ENCODE results near the gene INSC.
A peak's percentile ranks its signal among the peaks of the same experiment; 100 is the strongest.

INSC gene

DNA sequence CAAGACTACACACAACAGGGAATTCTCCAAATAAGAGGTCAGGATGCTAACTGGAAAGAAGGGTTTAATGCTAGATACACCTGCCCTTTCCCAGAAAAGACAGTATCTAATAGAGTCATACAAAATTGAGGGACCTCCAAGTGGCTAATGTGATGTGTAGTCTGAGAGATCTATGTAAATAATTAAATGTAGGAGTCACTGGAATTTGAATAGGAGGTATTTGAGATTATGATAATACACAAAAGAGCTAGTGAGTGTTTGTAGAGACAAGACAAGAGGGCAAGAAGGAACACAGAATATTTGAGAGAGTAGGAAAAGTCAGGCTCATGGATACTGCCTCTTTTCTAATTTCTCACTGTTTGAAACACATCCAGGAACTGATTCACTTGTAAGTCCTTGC lies 15.5 kb upstream of the INSC start:
- Histone ChIP-seq H3K9me3 (no peaks in the 10 kb centered on the region), H3K4me1 (no peaks in the 10 kb centered on the region), H3K4me3 (no peak overlapping the region), H3K36me3 (replicated peaks) (no peaks in the 10 kb centered on the region), H3K27me3 (ENCODE audit: low read depth) (no peaks in the 10 kb centered on the region)
- no peak for DNase-seq (ENCODE audit: low spot score in 2 of 2)
- in situ Hi-C loops (cut with MboI; ENCODE audit: low sequenced_read_pairs): no loop called here

GRCh38 chr11:15101072-15101709 lies 13.5 kb upstream of the INSC start:
- in situ Hi-C loops (cut with MboI; ENCODE audit: low sequenced_read_pairs): no loop called here
- Histone ChIP-seq H3K4me1 (no peaks in the 10 kb centered on the region), H3K36me3 (replicated peaks) (no peaks in the 10 kb centered on the region), H3K27me3 (ENCODE audit: low read depth) (no peaks in the 10 kb centered on the region), H3K9me3 (no peaks in the 10 kb centered on the region), H3K4me3 (no peak overlapping the region)
- peak; percentile 47 to 73 for DNase-seq (ENCODE audit: low spot score in 2 of 2)

DNA sequence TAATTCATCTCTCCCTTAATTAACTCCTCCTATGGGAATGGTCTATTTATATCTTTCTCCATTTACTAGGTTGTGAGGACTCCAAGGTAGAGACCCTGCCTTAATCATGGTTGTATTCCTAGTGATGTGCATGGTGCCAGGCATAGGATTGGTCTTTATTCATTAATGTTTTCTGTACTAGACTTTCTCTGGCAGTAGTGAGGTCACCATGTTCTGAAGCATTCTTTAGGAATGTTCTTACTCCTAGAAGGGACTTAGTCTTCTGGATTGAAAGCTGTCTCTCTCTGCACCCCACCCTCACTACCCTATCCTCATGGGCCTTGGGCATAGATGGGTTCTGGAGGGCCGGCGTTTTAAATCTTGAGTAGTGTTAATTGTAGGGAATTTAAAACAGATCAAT lies 10.6 kb upstream of the INSC start:
- Histone ChIP-seq H3K4me3 (no peak overlapping the region), H3K27me3 (ENCODE audit: low read depth) (no peaks in the 10 kb centered on the region), H3K9me3 (no peaks in the 10 kb centered on the region), H3K4me1 (no peaks in the 10 kb centered on the region), H3K36me3 (replicated peaks) (no peaks in the 10 kb centered on the region)
- in situ Hi-C loops (cut with MboI; ENCODE audit: low sequenced_read_pairs): no loop called here
- no peak for DNase-seq (ENCODE audit: low spot score in 2 of 2)

DNA sequence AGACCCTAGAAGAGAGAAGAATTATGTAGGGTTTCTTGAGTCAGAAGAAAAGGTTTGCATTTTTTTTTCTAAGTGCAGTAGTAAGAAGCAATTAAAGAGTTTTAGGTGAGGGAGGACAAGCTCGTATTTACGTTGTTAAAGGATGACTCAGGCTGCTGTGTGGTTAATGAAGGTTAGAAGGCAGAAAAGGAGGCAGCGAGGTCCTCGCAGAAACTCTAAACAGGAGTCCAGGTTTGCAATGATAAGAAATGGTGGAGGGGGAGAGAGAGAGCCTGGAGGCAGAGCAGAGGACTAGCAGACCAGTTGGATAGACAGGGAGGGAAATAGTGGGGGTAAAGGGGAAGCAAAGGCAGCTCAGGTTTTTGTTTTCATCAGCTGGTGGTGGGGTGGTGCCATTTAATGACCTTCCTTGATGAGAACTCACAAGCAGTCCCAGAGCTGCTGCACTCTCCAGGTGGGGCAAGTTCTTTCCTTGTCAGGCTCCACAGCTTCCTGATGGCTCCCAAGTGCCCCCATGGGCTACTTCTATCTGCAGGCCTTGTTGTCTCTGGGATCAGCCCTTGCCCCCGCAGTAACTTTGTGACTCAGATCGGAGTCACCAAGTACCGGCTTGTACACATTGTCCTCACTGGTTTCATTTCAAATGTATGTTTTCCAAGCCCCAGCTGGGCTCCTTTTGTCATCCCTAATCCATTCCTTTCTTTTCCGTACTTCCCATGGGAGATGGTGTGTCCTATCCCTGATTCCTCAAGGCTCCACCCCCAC lies 8.3 kb upstream of the INSC start:
- H3K27me3 ChIP-seq (ENCODE audit: low read depth): no peaks in the 10 kb centered on the region
- DNase-seq (ENCODE audit: low spot score in 2 of 2): peak in 1 of 2 experiments; percentile 12
- in situ Hi-C loops (cut with MboI; ENCODE audit: low sequenced_read_pairs): no loop called here
- no peaks in the 10 kb centered on the region for H3K4me1 ChIP-seq
- H3K9me3 ChIP-seq: no peaks in the 10 kb centered on the region
- H3K4me3 ChIP-seq: no peak overlapping the region
- no peaks in the 10 kb centered on the region for H3K36me3 ChIP-seq (replicated peaks)

DNA sequence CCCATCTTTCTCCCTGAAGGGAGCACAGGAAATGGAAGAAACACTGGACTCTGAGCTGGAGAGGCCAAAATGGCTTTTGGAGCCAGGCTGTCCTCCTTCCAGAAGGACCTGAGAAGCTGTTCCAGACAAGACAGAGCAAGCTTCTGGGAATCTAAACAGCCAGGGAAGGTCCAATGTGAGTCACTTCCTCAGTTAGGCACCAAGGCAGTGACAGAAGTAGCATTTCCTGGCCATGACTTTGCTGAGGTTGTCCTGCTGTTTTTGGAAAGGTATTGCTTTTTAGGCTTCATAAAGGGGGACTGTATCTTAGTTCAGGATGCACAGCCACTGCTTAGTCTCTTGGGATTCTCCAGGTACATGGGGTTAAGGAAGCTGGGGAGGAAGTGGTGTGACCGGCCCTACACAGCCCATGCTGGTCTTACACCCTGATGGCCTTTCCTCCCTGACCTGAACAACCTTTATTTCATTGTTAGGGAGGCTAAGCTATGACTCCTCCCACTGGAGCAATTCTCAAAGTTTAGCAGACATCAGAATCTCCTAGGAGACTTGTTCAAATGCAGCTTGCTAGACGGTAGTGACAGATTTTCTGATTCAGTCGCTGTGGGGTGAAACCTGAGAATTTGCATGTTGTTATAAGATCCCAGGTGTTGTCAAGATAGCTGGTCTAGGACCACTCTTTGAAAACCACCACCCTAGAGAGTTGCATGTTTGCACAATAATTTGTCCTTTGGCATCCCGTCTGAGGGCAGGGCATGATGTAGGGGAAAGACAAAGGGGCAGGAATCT lies 6.8 kb upstream of the INSC start:
- no peak for DNase-seq (ENCODE audit: low spot score in 2 of 2)
- in situ Hi-C loops (cut with MboI; ENCODE audit: low sequenced_read_pairs): no loop called here

GRCh38 chr11:15108592-15109130 lies 6.1 kb upstream of the INSC start:
- Histone ChIP-seq H3K4me3 (no peak overlapping the region), H3K4me1 (no peaks in the 10 kb centered on the region), H3K36me3 (replicated peaks) (no peaks in the 10 kb centered on the region), H3K27me3 (ENCODE audit: low read depth) (no peaks in the 10 kb centered on the region), H3K9me3 (no peaks in the 10 kb centered on the region)
- in situ Hi-C loops (cut with MboI; ENCODE audit: low sequenced_read_pairs): no loop called here
- no peak for DNase-seq (ENCODE audit: low spot score in 2 of 2)

More for the DNA sequence above, 6.8 kb upstream of the INSC start:
- H3K4me1 ChIP-seq: no peaks in the 10 kb centered on the region
- H3K9me3 ChIP-seq: no peaks in the 10 kb centered on the region
- H3K27me3 ChIP-seq (ENCODE audit: low read depth): no peaks in the 10 kb centered on the region
- H3K4me3 ChIP-seq: no peak overlapping the region
- no peaks in the 10 kb centered on the region for H3K36me3 ChIP-seq (replicated peaks)

DNA sequence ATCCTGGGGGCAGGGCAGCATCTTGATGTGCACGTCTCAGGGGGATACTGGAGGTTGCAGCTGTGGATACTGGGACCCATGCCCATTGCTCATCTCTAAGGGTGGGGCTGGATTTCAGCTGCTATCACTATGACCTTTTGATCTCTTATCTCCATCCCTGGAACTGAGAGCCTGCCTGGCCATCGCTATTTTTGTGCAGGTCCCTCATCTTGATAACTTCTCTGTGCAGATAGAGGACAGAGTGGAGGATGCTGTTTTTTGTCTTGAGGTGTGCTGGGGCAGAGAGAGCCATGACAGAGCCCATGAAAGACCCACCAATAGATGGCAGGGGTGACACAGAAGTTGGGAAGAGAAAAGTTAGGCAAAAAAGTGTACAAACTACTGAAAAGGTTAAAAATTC lies 5.1 kb upstream of the INSC start:
- Histone ChIP-seq H3K4me1 (no peaks in the 10 kb centered on the region), H3K4me3 (no peak overlapping the region), H3K27me3 (ENCODE audit: low read depth) (no peaks in the 10 kb centered on the region), H3K9me3 (no peaks in the 10 kb centered on the region), H3K36me3 (replicated peaks) (no peaks in the 10 kb centered on the region)
- DNase-seq (ENCODE audit: low spot score in 2 of 2): no peak
- in situ Hi-C loops (cut with MboI; ENCODE audit: low sequenced_read_pairs): no loop called here

- H3K4me3 ChIP-seq: no peak overlapping the region
- no peaks in the 10 kb centered on the region for H3K36me3 ChIP-seq (replicated peaks)
- H3K4me1 ChIP-seq: no peaks in the 10 kb centered on the region
- DNase-seq (ENCODE audit: low spot score in 2 of 2): no peak
- H3K9me3 ChIP-seq: no peaks in the 10 kb centered on the region
- H3K27me3 ChIP-seq (ENCODE audit: low read depth): no peaks in the 10 kb centered on the region
- in situ Hi-C loops (cut with MboI; ENCODE audit: low sequenced_read_pairs): no loop called here
Measured at GRCh38 chr11:15111215-15111614, 3.5 kb upstream of the INSC start.

GRCh38 chr11:15112131-15112541 lies 2.6 kb upstream of the INSC start:
- H3K27me3 ChIP-seq (ENCODE audit: low read depth): no peaks in the 10 kb centered on the region
- no peaks in the 10 kb centered on the region for H3K36me3 ChIP-seq (replicated peaks)
- H3K4me1 ChIP-seq: no peaks in the 10 kb centered on the region
- H3K9me3 ChIP-seq: no peaks in the 10 kb centered on the region
- DNase-seq (ENCODE audit: low spot score in 2 of 2): no peak
- in situ Hi-C loops (cut with MboI; ENCODE audit: low sequenced_read_pairs): no loop called here
- H3K4me3 ChIP-seq: no peak overlapping the region

DNA sequence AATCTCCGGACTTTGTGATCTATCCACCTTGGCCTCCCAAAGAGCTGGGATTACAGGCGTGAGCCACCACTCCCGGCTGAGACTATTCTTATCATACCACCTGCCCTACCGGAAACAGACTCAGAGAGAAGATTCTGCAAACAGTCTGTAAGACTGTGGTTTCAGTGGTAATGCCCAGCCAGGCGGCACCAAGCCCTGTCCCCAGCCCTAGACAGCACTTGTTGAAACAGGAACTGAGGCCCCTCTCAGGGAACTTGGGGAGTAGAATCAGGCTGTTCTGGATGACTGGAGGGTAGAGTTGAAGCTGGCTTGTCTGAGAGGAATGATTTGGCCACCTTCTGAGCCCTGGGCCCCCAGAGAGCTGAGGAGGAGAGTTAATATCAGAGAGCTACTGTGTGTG lies 1.3 kb upstream of the INSC start:
- Histone ChIP-seq H3K27me3 (ENCODE audit: low read depth) (no peaks in the 10 kb centered on the region), H3K36me3 (replicated peaks) (no peaks in the 10 kb centered on the region), H3K4me1 (no peaks in the 10 kb centered on the region), H3K9me3 (no peaks in the 10 kb centered on the region), H3K4me3 (no peak overlapping the region)
- in situ Hi-C loops (cut with MboI; ENCODE audit: low sequenced_read_pairs): no loop called here
- DNase-seq (ENCODE audit: low spot score in 2 of 2): no peak

GRCh38 chr11:15115686-15116085 lies 963 bp downstream of the INSC start:
- no peaks in the 10 kb centered on the region for H3K9me3 ChIP-seq
- in situ Hi-C loops (cut with MboI; ENCODE audit: low sequenced_read_pairs): no loop called here
- H3K4me1 ChIP-seq: no peaks in the 10 kb centered on the region
- no peak for DNase-seq (ENCODE audit: low spot score in 2 of 2)
- no peak overlapping the region for H3K4me3 ChIP-seq
- H3K27me3 ChIP-seq (ENCODE audit: low read depth): no peaks in the 10 kb centered on the region
- H3K36me3 ChIP-seq (replicated peaks): no peaks in the 10 kb centered on the region

DNA sequence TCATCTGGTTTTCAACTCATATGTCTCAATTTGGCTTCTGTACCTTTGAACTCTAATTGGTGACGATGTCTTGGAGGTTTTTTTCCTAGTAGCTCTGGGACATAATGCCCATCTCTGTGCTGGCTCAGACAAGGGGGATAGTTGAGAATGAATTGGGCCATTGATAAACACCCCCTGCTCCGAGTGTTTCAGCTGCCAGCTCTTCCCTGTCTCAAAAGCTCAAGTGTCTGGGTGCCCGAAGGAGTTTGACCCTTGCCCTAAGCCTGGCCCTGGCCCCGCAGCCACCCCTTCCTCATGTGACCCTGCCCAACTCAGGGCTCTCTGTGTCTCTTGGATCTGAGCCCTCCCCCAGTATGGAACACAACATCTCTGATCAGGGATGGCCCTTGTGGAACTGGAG lies 3.0 kb downstream of the INSC start:
- Histone ChIP-seq H3K4me1 (no peaks in the 10 kb centered on the region), H3K9me3 (no peaks in the 10 kb centered on the region), H3K36me3 (replicated peaks) (no peaks in the 10 kb centered on the region), H3K4me3 (no peak overlapping the region), H3K27me3 (ENCODE audit: low read depth) (no peaks in the 10 kb centered on the region)
- no peak for DNase-seq (ENCODE audit: low spot score in 2 of 2)
- in situ Hi-C loops (cut with MboI; ENCODE audit: low sequenced_read_pairs): no loop called here

DNA sequence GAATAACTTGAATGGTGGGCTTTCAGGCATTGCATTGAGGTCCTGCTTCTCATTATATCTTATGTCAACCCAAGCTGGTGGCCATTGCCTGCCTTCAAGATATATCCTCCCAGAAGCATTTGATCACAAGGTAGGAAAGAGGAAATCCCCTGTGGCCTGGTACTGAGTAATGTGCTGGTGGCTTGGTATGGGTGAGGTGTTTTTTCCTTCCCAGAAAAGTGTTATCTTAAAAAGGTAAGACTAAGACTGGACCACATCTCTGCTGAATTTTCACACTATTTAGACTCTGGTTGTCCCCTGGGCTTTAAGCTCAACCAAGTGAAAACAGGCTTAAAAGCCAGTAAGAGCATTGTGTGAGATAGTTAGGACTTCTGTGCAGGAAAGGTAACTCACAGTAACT lies 3.7 kb downstream of the INSC start:
- Histone ChIP-seq H3K4me1 (no peaks in the 10 kb centered on the region), H3K27me3 (ENCODE audit: low read depth) (no peaks in the 10 kb centered on the region), H3K36me3 (replicated peaks) (no peaks in the 10 kb centered on the region), H3K9me3 (no peaks in the 10 kb centered on the region), H3K4me3 (no peak overlapping the region)
- no peak for DNase-seq (ENCODE audit: low spot score in 2 of 2)
- in situ Hi-C loops (cut with MboI; ENCODE audit: low sequenced_read_pairs): no loop called here

DNA sequence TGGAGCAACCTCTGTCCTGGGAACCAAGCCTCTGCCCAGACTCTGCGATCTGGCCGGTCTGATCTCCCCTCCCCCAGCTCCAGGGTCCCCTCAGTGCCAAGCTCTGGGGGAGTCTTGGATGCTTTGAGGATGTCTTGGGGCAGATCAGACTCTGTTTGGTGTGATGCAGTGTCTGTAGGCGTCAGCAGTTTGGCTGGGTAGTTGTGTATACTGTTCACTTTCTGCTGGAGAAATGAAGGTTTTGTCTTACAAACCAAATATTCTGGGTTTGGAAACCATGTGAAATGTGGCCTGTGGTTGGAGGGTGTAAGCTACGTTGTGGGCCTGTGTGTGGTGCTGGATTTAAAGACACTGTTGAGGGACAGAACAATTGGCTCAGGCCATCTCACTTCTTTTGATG lies 4.6 kb downstream of the INSC start:
- no peaks in the 10 kb centered on the region for H3K9me3 ChIP-seq
- H3K36me3 ChIP-seq (replicated peaks): no peaks in the 10 kb centered on the region
- DNase-seq (ENCODE audit: low spot score in 2 of 2): no peak
- no peaks in the 10 kb centered on the region for H3K27me3 ChIP-seq (ENCODE audit: low read depth)
- H3K4me1 ChIP-seq: no peaks in the 10 kb centered on the region
- in situ Hi-C loops (cut with MboI; ENCODE audit: low sequenced_read_pairs): no loop called here
- no peak overlapping the region for H3K4me3 ChIP-seq

All from HAP-1 (cell line).